GM23338 (cell line): ENCODE data around the gene CPM.

ENCODE experiments used
- CREB1 ChIP-seq: fragments of 250-450 bp; sonication (Bioruptor Pico); IDR thresholded peaks from 2 replicates; pipeline ENCODE4 v1.5.0; 2020; ENCODE audit warnings: low read depth, mild to moderate bottlenecking, moderate library complexity
- EZH2 ChIP-seq: fragments of 200-600 bp; sonication (generic); IDR thresholded peaks from one replicate; pipeline ENCODE4 v1.8.0; 2017; ENCODE audit warnings: antibody characterized with exemption, mild to moderate bottlenecking, low read depth; ENCODE audit not compliant: unreplicated experiment
- POLR2AphosphoS5 ChIP-seq: IDR thresholded peaks from 2 replicates; pipeline ENCODE4 v1.6.1; 2016; ENCODE audit warnings: antibody characterized with exemption, low read depth
- TF ChIP-seq, protein P1 (sequence below), 2 experiments: fragments of 200-600 bp in 1 of 2; sonication (generic) in 1 of 2; conservative IDR thresholded peaks; 2 replicates each; pipeline versions ENCODE4 v1.5.1 to v1.6.1; 2016 to 2017; ENCODE audit warnings: antibody characterized with exemption in 2 of 2, low read depth in 2 of 2, mild to moderate bottlenecking in 2 of 2, moderate library complexity in 1 of 2

DNA sequence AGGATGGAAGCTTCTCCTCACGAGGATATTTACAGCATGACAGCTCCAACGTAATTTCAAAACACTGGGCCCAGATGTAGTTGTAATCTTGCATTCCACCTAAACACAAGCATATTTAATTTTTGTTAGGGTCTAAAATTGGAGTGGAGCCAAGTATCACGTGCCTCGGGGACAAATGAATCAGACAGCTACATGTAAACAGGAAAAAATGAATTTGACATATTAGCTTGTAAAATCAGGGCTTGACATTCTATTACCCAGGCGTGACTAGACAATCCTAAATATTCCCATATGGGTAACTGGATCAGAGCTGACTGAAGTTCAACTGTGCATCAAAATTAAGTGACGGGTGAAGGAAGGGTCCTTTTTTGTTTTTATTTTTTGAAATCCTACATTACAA, 66.0 kb downstream of the CPM start:
- TF ChIP-seq, protein P1, sequence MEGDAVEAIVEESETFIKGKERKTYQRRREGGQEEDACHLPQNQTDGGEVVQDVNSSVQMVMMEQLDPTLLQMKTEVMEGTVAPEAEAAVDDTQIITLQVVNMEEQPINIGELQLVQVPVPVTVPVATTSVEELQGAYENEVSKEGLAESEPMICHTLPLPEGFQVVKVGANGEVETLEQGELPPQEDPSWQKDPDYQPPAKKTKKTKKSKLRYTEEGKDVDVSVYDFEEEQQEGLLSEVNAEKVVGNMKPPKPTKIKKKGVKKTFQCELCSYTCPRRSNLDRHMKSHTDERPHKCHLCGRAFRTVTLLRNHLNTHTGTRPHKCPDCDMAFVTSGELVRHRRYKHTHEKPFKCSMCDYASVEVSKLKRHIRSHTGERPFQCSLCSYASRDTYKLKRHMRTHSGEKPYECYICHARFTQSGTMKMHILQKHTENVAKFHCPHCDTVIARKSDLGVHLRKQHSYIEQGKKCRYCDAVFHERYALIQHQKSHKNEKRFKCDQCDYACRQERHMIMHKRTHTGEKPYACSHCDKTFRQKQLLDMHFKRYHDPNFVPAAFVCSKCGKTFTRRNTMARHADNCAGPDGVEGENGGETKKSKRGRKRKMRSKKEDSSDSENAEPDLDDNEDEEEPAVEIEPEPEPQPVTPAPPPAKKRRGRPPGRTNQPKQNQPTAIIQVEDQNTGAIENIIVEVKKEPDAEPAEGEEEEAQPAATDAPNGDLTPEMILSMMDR (conservative IDR thresholded peaks at IDR 0.05; ENCODE audit: low read depth in 2 of 2) = no peak
- TF ChIP-seq EZH2 (no peak), POLR2AphosphoS5 (no peak), CREB1 (CRISPR knock-in tag) (no peak)
